ENCODE measurements around the gene PER2. TPM values are rescaled to one million over a fixed set of nuclear protein-coding genes. Genes with fewer than 3 reads are reported as not detected.

The PER2 gene
- total and polyA plus RNA-seq, 2 of the 13 experiments (the other 11 are each of a cell fraction or from before 2014, with no cell fraction given): 5.1 to 9.4 TPM

- no peak for TF ChIP-seq ATF1 (CRISPR knock-in tag; IDR thresholded peaks at IDR 0.05)
- TF ChIP-seq PCBP2 (optimal IDR thresholded peaks at IDR 0.05; ENCODE audit: low read depth, low read length, poor library complexity, severe bottlenecking): no peak
- TF ChIP-seq SMAD9 (CRISPR knock-in tag; IDR thresholded peaks at IDR 0.05): peak; percentile 99
- peak; percentile 98; the same call in 1 of the 2 replicates for TF ChIP-seq ZNF333 (CRISPR knock-in tag; IDR thresholded peaks at IDR 0.05; ENCODE audit: borderline replicate concordance)
- peak; percentile 89 for TF ChIP-seq YEATS4 (CRISPR knock-in tag; IDR thresholded peaks at IDR 0.05; ENCODE audit: borderline replicate concordance)
- TF ChIP-seq ZNF652 (CRISPR knock-in tag; IDR thresholded peaks at IDR 0.05; ENCODE audit: borderline replicate concordance, low read depth): no peak
- TF ChIP-seq ZNF772 (CRISPR knock-in tag; IDR thresholded peaks at IDR 0.05): peak; percentile 97; the same call in 1 of the 2 replicates
- TF ChIP-seq MXI1 (IDR thresholded peaks at IDR 0.05; ENCODE audit: borderline replicate concordance, low read depth, low read length): no peak
- no peak for TF ChIP-seq JDP2 (CRISPR knock-in tag; IDR thresholded peaks at IDR 0.05; ENCODE audit: borderline replicate concordance)
- peak; percentile 100 for TF ChIP-seq KDM5B (CRISPR knock-in tag; IDR thresholded peaks at IDR 0.05; ENCODE audit: borderline replicate concordance)
- TF ChIP-seq TP53 (CRISPR knock-in tag; conservative IDR thresholded peaks at IDR 0.05): peak; percentile 92; the same call in 1 of the 2 replicates
- TF ChIP-seq, protein P1, sequence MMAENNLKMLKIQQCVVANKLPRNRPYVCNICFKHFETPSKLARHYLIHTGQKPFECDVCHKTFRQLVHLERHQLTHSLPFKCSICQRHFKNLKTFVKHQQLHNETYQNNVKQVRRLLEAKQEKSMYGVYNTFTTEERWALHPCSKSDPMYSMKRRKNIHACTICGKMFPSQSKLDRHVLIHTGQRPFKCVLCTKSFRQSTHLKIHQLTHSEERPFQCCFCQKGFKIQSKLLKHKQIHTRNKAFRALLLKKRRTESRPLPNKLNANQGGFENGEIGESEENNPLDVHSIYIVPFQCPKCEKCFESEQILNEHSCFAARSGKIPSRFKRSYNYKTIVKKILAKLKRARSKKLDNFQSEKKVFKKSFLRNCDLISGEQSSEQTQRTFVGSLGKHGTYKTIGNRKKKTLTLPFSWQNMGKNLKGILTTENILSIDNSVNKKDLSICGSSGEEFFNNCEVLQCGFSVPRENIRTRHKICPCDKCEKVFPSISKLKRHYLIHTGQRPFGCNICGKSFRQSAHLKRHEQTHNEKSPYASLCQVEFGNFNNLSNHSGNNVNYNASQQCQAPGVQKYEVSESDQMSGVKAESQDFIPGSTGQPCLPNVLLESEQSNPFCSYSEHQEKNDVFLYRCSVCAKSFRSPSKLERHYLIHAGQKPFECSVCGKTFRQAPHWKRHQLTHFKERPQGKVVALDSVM (CRISPR knock-in tag; IDR thresholded peaks at IDR 0.05): no peak; the same call in 1 of the 2 replicates
- peak; percentile 91 for TF ChIP-seq ZNF253 (CRISPR knock-in tag; IDR thresholded peaks at IDR 0.05; ENCODE audit: borderline replicate concordance)
- TF ChIP-seq ZFAT (CRISPR knock-in tag; conservative IDR thresholded peaks at IDR 0.05): peak; percentile 96
- peak; percentile 92 for TF ChIP-seq ZNF639 (CRISPR knock-in tag; conservative IDR thresholded peaks at IDR 0.05)
- peak; percentile 99 for TF ChIP-seq ZSCAN12 (CRISPR knock-in tag; IDR thresholded peaks at IDR 0.05)
- TF ChIP-seq ZNF33B (CRISPR knock-in tag; IDR thresholded peaks at IDR 0.05): peak; percentile 98; the same call in 1 of the 2 replicates
- TF ChIP-seq FOXJ3 (CRISPR knock-in tag; IDR thresholded peaks at IDR 0.05; ENCODE audit: borderline replicate concordance): peak; percentile 73
- TF ChIP-seq SAFB2 (CRISPR knock-in tag; IDR thresholded peaks at IDR 0.05; ENCODE audit: borderline replicate concordance, low read depth): peak; percentile 83; the same call in 1 of the 2 replicates
- TF ChIP-seq TOE1 (CRISPR knock-in tag; IDR thresholded peaks at IDR 0.05): peak; percentile 90; the same call in 1 of the 2 replicates
- TF ChIP-seq RAD51 (IDR thresholded peaks at IDR 0.05; ENCODE audit: borderline replicate concordance): no peak
- TF ChIP-seq, protein P2, sequence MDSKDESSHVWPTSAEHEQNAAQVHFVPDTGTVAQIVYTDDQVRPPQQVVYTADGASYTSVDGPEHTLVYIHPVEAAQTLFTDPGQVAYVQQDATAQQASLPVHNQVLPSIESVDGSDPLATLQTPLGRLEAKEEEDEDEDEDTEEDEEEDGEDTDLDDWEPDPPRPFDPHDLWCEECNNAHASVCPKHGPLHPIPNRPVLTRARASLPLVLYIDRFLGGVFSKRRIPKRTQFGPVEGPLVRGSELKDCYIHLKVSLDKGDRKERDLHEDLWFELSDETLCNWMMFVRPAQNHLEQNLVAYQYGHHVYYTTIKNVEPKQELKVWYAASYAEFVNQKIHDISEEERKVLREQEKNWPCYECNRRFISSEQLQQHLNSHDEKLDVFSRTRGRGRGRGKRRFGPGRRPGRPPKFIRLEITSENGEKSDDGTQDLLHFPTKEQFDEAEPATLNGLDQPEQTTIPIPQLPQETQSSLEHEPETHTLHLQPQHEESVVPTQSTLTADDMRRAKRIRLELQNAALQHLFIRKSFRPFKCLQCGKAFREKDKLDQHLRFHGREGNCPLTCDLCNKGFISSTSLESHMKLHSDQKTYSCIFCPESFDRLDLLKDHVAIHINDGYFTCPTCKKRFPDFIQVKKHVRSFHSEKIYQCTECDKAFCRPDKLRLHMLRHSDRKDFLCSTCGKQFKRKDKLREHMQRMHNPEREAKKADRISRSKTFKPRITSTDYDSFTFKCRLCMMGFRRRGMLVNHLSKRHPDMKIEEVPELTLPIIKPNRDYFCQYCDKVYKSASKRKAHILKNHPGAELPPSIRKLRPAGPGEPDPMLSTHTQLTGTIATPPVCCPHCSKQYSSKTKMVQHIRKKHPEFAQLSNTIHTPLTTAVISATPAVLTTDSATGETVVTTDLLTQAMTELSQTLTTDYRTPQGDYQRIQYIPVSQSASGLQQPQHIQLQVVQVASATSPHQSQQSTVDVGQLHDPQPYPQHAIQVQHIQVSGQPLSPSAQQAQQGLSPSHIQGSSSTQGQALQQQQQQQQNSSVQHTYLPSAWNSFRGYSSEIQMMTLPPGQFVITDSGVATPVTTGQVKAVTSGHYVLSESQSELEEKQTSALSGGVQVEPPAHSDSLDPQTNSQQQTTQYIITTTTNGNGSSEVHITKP (CRISPR knock-in tag; IDR thresholded peaks at IDR 0.05; ENCODE audit: low read depth): no peak
Observed at GRCh38 chr2:238238766-238239542, 49.5 kb downstream of the PER2 start (continued).
